TTC549 (cell line): ENCODE data around the gene RIPK4.
"Not testable (repeated sequence)": the region's sequence is repeated elsewhere in the genome, so short reads cannot be mapped to it uniquely, and the experiment has no call there.

Experiments
- FAIRE-seq: peaks from 2 replicates; lab custom pipeline; 2012; peaks lifted over from hg19 to GRCh38; lab: Jason Lieb, UNC

Gene RIPK4

DNA sequence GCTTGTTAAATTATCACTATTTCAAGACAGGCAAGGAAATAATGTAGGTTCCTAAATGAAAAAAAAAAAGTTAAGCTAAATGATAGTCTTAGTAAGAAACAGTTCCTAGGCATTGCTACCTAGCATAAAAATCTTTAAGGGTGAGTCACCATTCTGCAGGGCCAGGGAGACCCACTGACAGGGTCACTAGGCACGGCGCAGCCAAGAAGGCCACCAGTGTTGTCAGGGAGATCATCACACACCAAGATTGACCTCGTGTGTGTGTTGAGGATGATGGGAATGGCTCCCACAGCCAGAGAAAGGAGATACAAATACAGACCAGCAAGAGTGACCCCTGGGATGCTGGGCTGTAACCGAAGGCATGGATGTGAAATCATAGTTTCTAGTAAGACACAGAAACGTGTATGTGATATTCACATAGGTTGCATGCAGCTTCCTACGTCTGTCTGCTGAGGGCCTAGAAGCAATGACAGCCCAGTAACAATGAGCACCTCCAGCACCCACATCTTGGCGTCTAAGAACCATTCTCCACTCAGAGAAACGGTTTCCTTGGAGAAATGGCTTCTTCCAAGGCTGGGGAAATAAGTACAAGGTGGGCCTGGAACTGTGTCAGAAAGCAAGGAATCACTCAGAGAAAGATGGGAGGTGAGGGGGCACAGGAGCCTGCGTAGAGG is 29.1 kb downstream of the RIPK4 start:
- no peak for FAIRE-seq

DNA sequence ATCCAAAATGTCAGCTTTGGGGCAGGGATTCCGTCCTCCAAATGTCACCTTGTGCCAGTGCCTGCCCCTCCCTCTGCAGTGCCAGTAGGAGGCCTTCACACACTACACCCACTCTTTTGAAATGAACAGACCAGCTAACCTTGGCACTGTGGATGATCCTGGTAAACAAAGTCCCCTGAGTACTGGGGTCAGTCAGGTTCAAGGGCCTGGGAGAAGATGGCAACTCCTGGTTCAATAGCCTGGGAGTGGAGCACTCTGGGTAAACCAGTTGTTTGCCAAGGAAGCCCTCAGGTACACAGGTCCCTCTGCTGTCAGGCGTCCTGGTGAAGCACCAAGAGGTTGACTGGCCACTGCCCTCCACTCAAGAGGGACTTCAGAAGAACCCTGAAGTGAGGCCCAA is 30.4 kb downstream of the RIPK4 start:
- FAIRE-seq: no peak

DNA sequence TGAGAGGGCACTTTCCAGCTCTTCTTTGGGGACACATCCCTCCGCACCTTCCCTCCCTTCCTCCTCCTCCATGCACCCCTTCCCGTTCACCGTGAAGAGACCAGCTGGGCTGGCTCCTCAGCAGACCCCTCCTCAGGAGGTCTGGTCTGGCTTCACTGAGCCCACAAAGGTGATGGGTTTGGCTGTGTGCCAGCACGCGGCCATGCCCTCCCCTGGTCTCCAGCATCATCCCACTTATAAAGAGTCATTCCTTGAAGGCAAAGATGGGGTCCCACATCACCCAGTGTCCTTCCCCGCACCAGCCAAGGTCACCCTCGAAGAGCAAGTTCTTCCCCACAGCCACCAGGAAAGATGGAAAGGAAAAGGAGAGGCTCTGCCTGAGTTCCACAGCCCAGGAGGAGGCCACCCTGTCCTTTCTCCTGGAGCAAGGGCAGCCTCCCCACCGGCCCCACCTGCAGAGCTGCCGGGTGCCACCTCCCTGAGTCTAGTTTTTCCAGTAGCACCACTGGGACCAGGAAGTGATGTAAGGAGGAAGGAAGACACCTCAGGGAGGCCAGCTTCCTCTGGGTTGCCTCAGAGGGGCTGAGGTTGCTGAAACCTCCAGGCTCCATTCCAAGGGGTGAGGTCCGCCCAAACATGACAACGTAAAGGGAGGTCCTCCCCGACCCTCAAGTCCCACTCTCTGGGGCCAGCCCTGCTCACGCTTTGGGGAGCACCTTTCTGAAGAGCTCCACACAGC is 32.7 kb downstream of the RIPK4 start:
- FAIRE-seq: no peak

DNA sequence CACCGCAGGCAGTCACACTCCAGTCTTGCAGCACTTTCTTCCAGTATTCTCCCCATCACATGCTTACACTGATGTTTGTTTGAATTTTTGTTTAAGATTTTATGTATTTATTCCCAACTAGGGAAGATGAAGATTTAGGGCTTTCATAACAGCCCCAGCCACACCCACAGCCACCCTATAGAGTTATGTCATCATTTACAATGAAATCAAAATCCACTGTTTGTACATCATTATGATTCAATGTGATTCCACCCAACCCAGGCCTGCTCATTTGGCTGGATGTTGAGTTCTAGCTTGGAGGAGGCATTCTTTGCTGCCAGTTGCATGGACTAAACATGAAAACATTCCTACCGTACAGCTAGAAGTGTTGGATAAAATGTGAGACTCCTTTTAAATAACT is 35.8 kb downstream of the RIPK4 start:
- no peak for FAIRE-seq

GRCh38 chr21:41730367-41730765 is 36.5 kb downstream of the RIPK4 start:
- FAIRE-seq: no peak

DNA sequence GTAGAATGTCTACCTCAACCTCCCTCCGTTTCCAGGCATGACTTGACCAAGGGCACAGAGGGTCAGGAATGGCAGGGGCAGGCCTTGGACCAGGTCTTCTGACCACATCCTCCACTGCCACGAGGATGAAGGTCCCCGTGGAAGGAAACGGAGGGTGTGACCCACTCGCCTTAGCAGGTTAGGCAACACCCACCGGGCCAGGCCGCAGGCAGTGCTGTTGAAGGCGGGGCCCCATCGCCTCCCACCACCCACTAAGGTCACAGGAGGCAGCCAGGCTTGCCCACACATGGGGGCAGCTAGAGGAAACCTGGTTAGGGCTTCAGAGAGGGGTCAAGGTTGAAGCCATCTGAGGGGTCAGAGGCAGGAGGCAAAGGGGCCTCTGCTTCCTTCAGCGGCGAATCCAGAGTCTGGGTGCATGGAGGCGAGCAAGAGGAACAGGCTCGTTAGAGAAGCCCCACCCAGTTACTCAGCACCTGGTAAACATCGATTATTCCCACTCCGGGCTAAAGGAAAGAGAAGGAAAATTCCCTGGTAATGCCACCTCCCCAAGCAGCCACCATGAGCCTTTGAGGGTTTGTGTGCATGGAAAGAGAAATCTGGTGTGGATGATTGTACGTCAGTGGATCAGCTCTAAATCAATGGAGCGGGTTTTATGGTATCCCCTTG is 37.0 kb downstream of the RIPK4 start:
- no peak for FAIRE-seq

- no peak for FAIRE-seq
These were observed 38.8 kb downstream of the RIPK4 start for GRCh38 chr21:41727784-41728763.

DNA sequence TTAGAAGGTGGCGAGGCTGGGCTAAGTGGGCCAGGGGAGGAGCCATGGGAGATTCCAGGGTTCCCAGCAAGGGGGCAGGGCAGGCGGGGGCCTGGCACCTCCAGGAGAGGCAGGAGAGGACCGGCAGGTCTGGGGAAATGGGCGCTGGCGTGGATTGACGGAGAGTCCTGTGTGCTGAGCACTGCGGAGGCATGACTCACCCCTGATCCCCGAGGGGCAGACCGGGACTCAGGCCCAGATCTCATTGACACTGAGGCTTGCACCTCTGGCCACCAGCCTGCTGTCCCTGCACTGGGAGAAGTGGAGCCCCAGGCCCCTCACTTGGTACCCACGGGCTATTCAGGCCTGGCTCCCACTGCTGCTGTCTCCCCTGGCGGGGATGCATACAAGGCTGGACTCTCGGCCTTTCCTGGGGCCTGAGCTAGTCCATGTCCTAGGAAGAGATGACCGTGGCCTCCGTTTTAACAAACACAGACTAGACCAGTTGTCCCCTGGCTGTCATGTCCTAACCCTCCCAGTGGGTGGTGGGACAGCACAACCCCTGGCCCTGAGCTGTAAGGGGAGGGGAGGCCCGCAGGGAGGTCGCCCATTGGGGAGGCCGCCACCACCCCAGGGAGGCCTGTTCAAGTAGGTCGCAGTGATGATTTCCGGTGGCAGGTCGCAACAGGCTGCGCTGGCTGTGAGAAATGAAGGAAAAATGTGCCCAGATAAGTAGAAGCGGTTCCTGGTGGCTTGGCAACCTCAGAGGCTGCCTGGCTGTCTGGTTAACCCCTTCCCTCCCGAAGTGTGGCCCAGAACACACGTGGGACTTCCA is 39.7 kb downstream of the RIPK4 start:
- FAIRE-seq: no peak

DNA sequence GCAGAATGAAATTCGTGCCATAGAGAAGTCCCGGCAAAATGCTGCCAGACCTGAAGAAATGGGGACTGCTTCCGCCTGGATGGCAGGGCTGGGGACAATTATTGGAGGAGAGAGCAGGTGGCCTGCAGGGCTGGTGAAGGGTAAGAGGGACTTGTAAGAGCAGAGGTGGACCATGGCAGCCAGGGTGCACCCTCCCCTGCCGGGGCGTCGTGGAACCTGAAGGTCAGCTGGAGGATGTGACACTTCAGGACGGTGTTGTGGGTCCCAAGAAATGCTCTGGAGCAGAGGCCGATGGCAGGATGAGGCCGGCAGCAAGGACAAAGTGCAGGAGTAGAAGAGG is 40.3 kb downstream of the RIPK4 start:
- no peak for FAIRE-seq

DNA sequence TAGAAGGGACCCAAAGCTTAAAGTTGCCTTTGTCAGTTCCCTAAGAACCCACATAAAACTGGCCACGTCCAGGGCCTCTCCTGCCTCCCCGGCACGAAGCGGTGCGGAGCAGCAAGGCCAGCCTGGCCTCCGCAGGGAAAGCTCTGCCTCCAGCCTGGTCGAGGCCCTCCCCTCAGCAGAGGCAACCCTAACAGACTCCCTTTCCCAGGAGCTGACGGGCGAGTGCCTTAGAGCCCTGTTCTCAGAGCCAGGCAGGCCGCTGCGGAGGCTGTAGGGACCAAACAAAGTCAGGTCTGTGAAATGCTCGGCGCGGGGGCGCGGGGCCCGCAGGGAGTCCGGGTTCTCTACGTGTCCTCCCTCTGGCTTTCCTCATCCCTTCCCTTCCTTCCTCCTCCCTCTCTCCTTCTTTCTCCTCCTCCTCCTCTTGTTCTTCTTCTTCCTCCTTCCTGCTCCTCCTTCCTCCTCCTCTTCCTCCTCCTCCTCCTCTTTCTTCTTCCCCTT is 40.7 kb downstream of the RIPK4 start:
- FAIRE-seq: no peak

DNA sequence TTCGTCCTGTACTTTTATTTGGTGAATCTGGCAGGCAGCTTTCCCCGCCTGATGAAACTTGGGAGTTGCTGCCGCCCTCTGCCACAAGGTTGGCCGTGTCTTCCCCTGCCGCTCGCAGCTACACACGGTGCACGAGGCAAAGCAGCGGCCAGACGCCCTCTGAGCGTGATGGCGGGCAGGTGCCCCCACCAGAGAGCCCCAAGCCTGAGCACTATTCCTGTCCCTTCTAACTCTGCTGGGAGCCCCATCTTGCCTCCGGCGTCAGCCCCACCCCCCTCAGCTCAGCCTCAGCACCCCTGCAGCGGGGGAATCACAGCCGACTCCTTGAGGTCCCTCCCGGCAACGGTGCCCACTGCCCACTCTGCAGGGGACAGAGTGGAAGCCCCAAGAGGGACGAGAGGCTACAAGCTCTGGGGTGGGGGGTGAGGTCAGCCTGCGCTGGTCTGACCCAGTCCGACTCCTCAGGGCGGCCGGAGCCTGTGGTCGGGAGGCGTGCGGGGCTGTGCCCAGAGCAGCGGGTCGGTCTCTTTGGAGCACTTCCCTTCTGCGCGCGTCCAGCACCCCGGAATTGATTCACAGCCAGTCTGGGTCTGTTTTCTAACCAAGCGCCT is 41.3 kb downstream of the RIPK4 start:
- no peak for FAIRE-seq

DNA sequence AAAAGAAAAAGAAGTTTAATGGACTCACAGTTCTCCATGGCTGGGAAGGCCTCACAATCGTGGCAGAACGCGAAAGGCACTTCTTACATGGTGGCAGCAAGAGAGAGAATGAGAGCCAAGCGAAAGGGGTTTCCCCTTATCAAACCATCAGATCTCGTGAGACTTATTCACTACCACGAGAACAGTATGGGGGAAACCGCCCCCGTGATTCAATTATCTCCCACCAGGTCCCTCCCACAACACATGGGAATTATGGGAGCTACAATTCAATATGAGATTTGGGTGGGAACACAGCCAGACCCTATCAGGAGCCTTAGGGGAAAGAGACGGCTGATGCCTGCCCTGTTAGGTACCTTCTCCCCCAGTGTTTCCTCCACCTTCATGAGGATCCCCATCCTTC is 43.0 kb downstream of the RIPK4 start:
- not testable (repeated sequence) for FAIRE-seq

DNA sequence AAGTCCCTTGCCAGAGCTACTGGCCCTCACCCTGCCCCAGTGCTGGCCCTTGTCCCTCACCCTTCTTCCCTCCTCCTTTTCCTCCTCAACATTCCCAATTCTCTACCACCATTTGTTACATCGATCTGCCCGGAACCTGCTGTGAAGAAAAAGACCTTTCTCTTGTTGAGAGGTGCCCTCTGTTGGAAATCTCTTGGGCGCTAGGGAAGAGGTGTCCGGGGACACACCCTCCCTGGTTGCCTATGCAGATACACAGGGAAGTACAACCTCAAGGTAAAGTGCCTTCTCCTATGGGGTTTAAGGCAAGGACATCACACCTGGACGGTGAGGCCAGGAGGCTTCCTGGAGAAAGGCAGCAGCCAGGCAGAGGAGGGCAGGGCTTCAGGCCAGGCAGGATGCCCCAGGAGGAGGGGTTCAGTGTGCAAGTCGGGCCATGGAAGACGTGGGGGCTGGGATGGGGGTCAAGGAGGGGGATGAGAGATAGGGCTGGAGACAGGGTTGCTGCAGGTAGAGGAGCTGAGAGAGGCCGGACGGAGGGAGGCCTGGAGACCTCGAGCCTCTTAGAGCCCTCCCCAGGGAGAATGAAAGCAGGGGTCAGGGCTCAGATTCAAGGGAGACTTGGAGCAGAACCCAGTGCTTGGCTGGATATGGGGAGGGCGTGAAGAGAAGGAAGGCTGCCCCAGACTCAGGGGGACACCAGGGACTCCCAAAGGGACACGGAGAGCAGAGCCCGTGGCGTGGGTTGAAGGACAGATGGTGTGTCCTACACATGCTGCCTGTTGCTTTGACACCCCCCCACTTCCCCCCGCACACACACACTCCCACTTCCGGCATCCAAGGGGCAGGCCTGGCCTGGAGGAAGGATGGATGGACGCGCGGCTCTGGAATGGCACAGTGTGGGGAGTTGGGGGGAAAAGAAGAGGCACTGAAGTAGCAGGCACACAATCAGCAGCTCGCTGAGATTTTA is 44.5 kb downstream of the RIPK4 start:
- no peak for FAIRE-seq

- no peak for FAIRE-seq
These were observed 46.6 kb downstream of the RIPK4 start for GRCh38 chr21:41720250-41720649.

DNA sequence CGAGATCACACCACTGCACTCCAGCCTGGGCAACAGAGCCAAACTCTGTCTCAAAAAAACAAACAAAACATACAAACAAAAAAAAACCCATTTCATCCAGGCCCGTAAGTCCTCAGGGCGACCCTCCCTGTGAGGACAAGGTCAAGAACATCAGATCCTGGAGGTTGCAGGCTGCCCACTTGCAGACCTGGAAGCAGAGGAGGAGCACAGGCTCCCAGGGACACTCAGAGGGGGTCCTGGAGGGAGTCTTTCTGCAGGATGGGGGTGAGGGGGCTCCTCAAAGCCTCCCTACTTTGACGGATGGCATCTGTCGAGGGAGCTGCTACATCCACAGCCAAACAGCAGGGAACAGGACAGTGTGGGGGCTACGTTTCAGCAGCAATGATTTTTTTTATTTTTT is 47.2 kb downstream of the RIPK4 start:
- no peak for FAIRE-seq

GRCh38 chr21:41717573-41718330 is 49.1 kb downstream of the RIPK4 start:
- FAIRE-seq: no peak

- no peak for FAIRE-seq
These were observed 50.1 kb downstream of the RIPK4 start for GRCh38 chr21:41716751-41717150.

DNA sequence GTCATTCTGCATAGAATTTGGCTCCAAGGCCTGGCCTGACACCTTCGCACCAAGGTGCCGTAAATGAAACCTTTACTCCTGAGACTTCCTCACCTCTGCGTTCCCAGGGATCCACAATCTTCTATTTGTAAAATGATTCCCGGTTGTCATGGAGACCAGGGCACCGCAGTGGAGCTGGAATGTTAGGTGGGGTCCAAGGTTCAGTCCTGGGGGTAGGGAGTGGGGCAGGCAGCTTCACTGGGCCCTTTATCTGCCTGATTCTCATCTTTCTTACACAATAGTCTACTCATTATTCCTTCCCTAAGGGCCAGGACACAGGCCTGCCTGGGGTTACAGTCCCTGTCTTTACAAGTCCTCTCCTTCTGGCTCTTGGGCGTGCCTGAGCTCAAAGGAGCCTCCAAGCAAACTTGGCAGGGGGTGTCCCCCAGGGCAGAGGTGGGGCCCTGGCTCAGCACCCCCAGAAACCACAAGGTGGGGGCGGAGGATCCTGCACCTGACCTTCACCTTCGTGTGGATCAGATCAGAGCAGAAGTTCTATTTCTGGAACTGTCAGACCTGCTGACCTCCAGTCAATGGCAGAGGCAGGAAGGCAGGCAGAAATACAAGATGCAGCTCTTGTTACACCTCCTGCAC is 51.1 kb downstream of the RIPK4 start:
- FAIRE-seq: no peak
